Naive thymus-derived CD8-positive, alpha-beta T cell (primary cell): ENCODE data around the gene MAGI1. TPM values are rescaled to one million over a fixed set of nuclear protein-coding genes. Genes with fewer than 3 reads are reported as not detected.
A peak's percentile ranks its signal among the peaks of the same experiment; 100 is the strongest.

Source experiments
- ATAC-seq, 2 donors: fragments of 150-1000 bp; cut with Tn5 transposase in 1 of 2; sonication (Bioruptor Pico), chemical (Tn5 transposase) in 1 of 2; 1 replicate in 1 of 2; 2 replicates in 1 of 2; pipeline ENCODE4 v1.10.0; 2021; ENCODE audit warnings: mild to moderate bottlenecking in 2 of 2, moderate library complexity in 2 of 2
- POLR2A ChIA-PET: fragments of 350-600 bp; sonication (Branson Sonifier 250); formaldehyde crosslinking; loops from one replicate; lab custom pipeline; 2021; ENCODE audit warnings: antibody characterized with exemption; lab: Charles Lee
- DNase-seq, 10 donors: peaks; one replicate each; pipeline versions ENCODE4 v3.0.0 to v3.0.0-alpha.2; 2020 to 2022
- H3K27ac Mint-ChIP-seq, 10 donors: one replicate each; pipeline ENCODE4 v1.8.0; 2020 to 2022; ENCODE audit warnings: mild to moderate bottlenecking in 10 of 10, mixed read lengths in 10 of 10, moderate library complexity in 4 of 10, inconsistent platforms in 1 of 10
- H3K27me3 Mint-ChIP-seq, 5 donors: one replicate each; pipeline ENCODE4 v1.8.0; 2021 to 2022; ENCODE audit warnings: mixed read lengths in 5 of 5
- H3K36me3 Mint-ChIP-seq, 3 donors: one replicate each; pipeline ENCODE4 v1.8.0; 2020 to 2022; ENCODE audit warnings: mixed read lengths in 3 of 3, mild to moderate bottlenecking in 2 of 3, inconsistent platforms in 1 of 3
- H3K4me1 Mint-ChIP-seq, 4 donors: one replicate each; pipeline ENCODE4 v1.8.0; 2021 to 2022; ENCODE audit warnings: mixed read lengths in 4 of 4
- H3K4me3 Mint-ChIP-seq, 10 donors: one replicate each; pipeline ENCODE4 v1.8.0; 2020 to 2022; ENCODE audit warnings: mild to moderate bottlenecking in 10 of 10, mixed read lengths in 10 of 10, moderate library complexity in 6 of 10, inconsistent platforms in 1 of 10
- H3K9me3 Mint-ChIP-seq, 9 donors: one replicate each; pipeline ENCODE4 v1.8.0; 2020 to 2022; ENCODE audit warnings: mixed read lengths in 9 of 9, mild to moderate bottlenecking in 3 of 9, inconsistent platforms in 1 of 9, moderate library complexity in 1 of 9
- polyA plus RNA-seq, 3 donors: library from polyadenylated mRNA; unstranded; fragments of 300-500 nt; fragmentation: Illumina TruSeq; gene quantifications; one replicate each; pipeline ENCODE4 v1.2.3, GENCODE V29; 2021
- total RNA-seq, 8 experiments: library from RNA in 2 of 8; stranded (reverse) in 2 of 8; gene quantifications; one replicate each; pipeline ENCODE4 v1.2.3 and lab custom pipeline; 2021 to 2026

The MAGI1 gene
- total and polyA plus RNA-seq, 5 experiments from 2014 or later = not detected

GRCh38 chr3:65361448-65361847, 677.3 kb downstream of the MAGI1 start:
- peaks cover 0 to 21% (median 4%) of the 10 kb centered on the region in 9 donors for H3K9me3 Mint-ChIP-seq
- DNase-seq (no peak), ATAC-seq (no peak)
- peaks cover 0 to 3% (median 2%) of the 10 kb centered on the region in 3 donors for H3K36me3 Mint-ChIP-seq
- H3K27ac Mint-ChIP-seq = no peak overlapping the region
- no peak overlapping the region for H3K4me3 Mint-ChIP-seq
- H3K4me1 Mint-ChIP-seq = peaks cover 0 to 4% (median under 1%) of the 10 kb centered on the region in 4 donors
- peaks cover 9 to 25% (median 11%) of the 10 kb centered on the region in 5 donors for H3K27me3 Mint-ChIP-seq
- POLR2A ChIA-PET = no interaction called here

GRCh38 chr3:65356331-65357248, 682.1 kb downstream of the MAGI1 start:
- peaks cover 0 to 14% (median 8%) of the 10 kb centered on the region in 9 donors for H3K9me3 Mint-ChIP-seq
- peaks cover 19 to 50% (median 22%) of the 10 kb centered on the region in 5 donors for H3K27me3 Mint-ChIP-seq
- no peak overlapping the region for H3K4me3 Mint-ChIP-seq
- POLR2A ChIA-PET = no interaction called here
- peaks cover 2 to 5% (median 3%) of the 10 kb centered on the region in 3 donors for H3K36me3 Mint-ChIP-seq
- ATAC-seq (no peak), DNase-seq (no peak)
- H3K4me1 Mint-ChIP-seq = peaks cover 0 to 4% (median under 1%) of the 10 kb centered on the region in 4 donors
- H3K27ac Mint-ChIP-seq = peak overlapping the region in 1 of 10 donors; percentile 71

GRCh38 chr3:65354880-65355279, 683.8 kb downstream of the MAGI1 start:
- Mint-ChIP-seq H3K27me3 (peaks cover 19 to 65% (median 22%) of the 10 kb centered on the region in 5 donors), H3K4me1 (peaks cover 0 to 4% (median under 1%) of the 10 kb centered on the region in 4 donors), H3K9me3 (peaks cover 0 to 14% (median 8%) of the 10 kb centered on the region in 9 donors), H3K27ac (peak overlapping the region in 1 of 10 donors; percentile 78), H3K36me3 (peaks cover 2 to 5% (median 3%) of the 10 kb centered on the region in 3 donors), H3K4me3 (no peak overlapping the region)
- no peak for ATAC-seq
- no peak for DNase-seq
- POLR2A ChIA-PET = no interaction called here

DNA sequence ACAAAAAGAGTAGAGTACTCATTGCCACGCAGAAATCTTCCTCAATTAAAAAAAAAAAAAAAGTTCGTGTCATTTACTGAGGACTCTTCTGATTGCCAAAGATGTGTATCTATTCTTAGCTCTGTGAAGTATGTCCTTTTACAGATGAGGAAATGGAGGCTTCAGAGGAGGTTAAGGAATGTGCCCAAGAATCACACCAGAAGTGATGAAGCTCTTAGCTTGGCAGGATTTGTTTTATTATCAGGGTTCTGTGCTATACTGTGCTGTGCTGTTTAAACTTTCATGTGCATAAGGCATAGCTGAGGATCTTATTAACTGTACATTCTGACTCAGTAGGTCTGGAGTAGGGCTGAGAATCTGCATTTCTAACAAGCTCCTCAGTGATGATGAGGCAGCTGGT, 685.8 kb downstream of the MAGI1 start:
- Mint-ChIP-seq H3K4me1 (peaks cover 0 to 4% (median under 1%) of the 10 kb centered on the region in 4 donors), H3K36me3 (peaks cover 2 to 5% (median 3%) of the 10 kb centered on the region in 3 donors), H3K9me3 (peaks cover 0 to 10% (median 0%) of the 10 kb centered on the region in 9 donors), H3K4me3 (no peak overlapping the region), H3K27ac (no peak overlapping the region), H3K27me3 (peaks cover 19 to 56% (median 22%) of the 10 kb centered on the region in 5 donors)
- POLR2A ChIA-PET = no interaction called here
- no peak for DNase-seq
- ATAC-seq = no peak

DNA sequence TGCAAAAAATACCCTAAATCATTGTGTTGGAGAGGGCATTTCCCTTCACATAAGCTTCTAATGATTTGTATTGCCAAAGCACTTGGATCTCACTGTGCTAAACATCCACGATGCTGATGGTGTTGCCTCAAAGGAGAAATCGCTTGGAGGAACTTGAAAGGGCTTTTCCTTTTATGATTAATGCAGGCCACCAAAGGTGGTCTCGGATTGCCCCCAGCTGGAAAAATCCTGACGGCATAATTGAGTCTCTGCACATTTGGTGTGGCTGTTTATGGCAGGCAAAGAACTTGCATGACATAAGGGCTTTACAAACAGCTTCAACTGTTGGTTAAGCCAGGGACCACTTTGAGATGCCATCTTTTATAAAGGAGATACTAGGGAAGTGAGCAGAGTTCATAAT, 687.0 kb downstream of the MAGI1 start:
- DNase-seq (no peak), ATAC-seq (no peak)
- Mint-ChIP-seq H3K4me1 (peaks cover 0 to under 1% (median 0%) of the 10 kb centered on the region in 4 donors), H3K27me3 (peaks cover 11 to 44% (median 15%) of the 10 kb centered on the region in 5 donors), H3K36me3 (peaks cover 0 to 5% (median under 1%) of the 10 kb centered on the region in 3 donors), H3K27ac (no peak overlapping the region), H3K4me3 (no peak overlapping the region), H3K9me3 (peaks cover 0 to 8% (median 3%) of the 10 kb centered on the region in 9 donors)
- POLR2A ChIA-PET = no interaction called here

DNA sequence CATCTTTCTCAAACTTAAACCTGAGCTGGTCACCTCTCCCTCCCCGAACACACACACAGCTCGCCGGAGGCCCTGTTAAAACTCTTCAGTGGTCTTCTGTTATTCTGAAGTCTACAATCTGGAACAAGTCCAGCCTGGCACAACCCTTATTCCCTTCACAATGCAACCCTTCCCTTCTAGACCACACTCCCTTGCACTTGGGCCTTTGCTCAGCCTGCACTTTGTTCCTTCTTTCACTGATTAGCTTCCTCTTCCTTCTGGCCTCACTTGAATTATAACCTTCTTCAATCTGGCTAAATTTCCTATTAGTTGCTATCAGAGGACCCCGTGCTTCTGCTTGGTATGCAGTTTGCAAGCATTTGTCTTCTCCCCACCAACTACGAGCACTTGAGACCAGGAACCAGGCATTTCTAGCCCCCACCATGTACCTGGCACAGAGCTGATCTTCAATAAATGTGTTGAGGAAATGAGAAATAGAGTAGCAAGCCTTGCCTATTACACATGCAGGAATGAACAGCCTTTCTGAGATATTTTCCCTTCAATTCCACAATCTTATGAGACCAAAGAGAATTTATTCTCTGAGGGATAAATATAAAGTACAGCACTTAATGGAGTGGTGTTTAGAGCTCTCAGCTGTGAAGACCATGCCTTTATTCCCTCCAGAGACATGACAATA, 687.8 kb downstream of the MAGI1 start:
- Mint-ChIP-seq H3K27me3 (peaks cover 7 to 36% (median 14%) of the 10 kb centered on the region in 5 donors), H3K36me3 (peaks cover 0 to 5% (median 0%) of the 10 kb centered on the region in 3 donors), H3K4me1 (no peaks in the 10 kb centered on the region), H3K9me3 (peaks cover 0 to 8% (median 0%) of the 10 kb centered on the region in 9 donors), H3K27ac (no peak overlapping the region), H3K4me3 (no peak overlapping the region)
- DNase-seq (no peak), ATAC-seq (no peak)
- POLR2A ChIA-PET = interaction anchor here (0.7 kb wide), 1 partner anchor 12 kb away, joined by 3 read pairs; no protein-coding TSS in a partner anchor

GRCh38 chr3:65348398-65348995, 690.2 kb downstream of the MAGI1 start:
- DNase-seq (no peak), ATAC-seq (no peak)
- Mint-ChIP-seq H3K36me3 (no peaks in the 10 kb centered on the region), H3K9me3 (peaks cover 0 to 8% (median 1%) of the 10 kb centered on the region in 9 donors), H3K27me3 (peaks cover 0 to 21% (median 5%) of the 10 kb centered on the region in 5 donors), H3K27ac (no peak overlapping the region), H3K4me3 (no peak overlapping the region), H3K4me1 (no peaks in the 10 kb centered on the region)
- POLR2A ChIA-PET = no interaction called here

- no peak for ATAC-seq
- POLR2A ChIA-PET = no interaction called here
- H3K4me1 Mint-ChIP-seq = no peaks in the 10 kb centered on the region
Observed at GRCh38 chr3:65347166-65347565, 691.6 kb downstream of the MAGI1 start.

GRCh38 chr3:65344846-65345245, 693.9 kb downstream of the MAGI1 start:
- H3K9me3 Mint-ChIP-seq = peaks cover 0 to 30% (median 3%) of the 10 kb centered on the region in 9 donors
- no peak for ATAC-seq
- no peak overlapping the region for H3K4me3 Mint-ChIP-seq
- DNase-seq = no peak
- H3K4me1 Mint-ChIP-seq = peaks cover 0 to 2% (median 0%) of the 10 kb centered on the region in 4 donors
- H3K27ac Mint-ChIP-seq = no peak overlapping the region
- no peaks in the 10 kb centered on the region for H3K36me3 Mint-ChIP-seq
- H3K27me3 Mint-ChIP-seq = peaks cover 4 to 21% (median 5%) of the 10 kb centered on the region in 5 donors
- POLR2A ChIA-PET = no interaction called here

More at GRCh38 chr3:65347166-65347565, 691.6 kb downstream of the MAGI1 start:
- H3K27ac Mint-ChIP-seq = no peak overlapping the region
- H3K36me3 Mint-ChIP-seq = no peaks in the 10 kb centered on the region
- H3K27me3 Mint-ChIP-seq = peaks cover 0 to 15% (median 2%) of the 10 kb centered on the region in 5 donors
- H3K4me3 Mint-ChIP-seq = no peak overlapping the region
- H3K9me3 Mint-ChIP-seq = peaks cover 0 to 8% (median 1%) of the 10 kb centered on the region in 9 donors
- DNase-seq = no peak

GRCh38 chr3:65344444-65344843, 694.3 kb downstream of the MAGI1 start:
- no peaks in the 10 kb centered on the region for H3K36me3 Mint-ChIP-seq
- no peak overlapping the region for H3K4me3 Mint-ChIP-seq
- DNase-seq (no peak), ATAC-seq (no peak)
- peaks cover 4 to 24% (median 5%) of the 10 kb centered on the region in 5 donors for H3K27me3 Mint-ChIP-seq
- POLR2A ChIA-PET = no interaction called here
- H3K4me1 Mint-ChIP-seq = peaks cover 0 to 3% (median 0%) of the 10 kb centered on the region in 4 donors
- peaks cover 0 to 30% (median 3%) of the 10 kb centered on the region in 9 donors for H3K9me3 Mint-ChIP-seq
- H3K27ac Mint-ChIP-seq = no peak overlapping the region

DNA sequence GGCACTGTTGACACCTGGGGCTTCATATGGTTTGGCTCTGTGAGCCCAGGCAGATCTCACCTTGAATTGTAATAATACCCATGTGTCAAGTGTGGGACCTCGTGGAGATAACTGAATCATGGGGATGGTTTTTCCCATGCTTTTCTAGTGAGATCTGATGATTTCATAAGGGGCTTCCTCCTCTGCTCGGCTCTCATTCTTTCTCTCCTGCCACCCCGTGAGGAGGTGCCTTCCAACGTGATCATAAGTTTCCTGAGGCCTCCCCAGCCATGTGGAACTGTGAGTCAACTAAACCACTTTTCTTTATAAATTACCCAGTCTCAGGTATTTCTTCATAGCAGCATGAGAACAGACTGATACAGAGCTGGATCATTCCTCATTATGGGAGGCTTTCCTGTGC, 695.0 kb downstream of the MAGI1 start:
- POLR2A ChIA-PET = no interaction called here
- Mint-ChIP-seq H3K27me3 (peaks cover 4 to 18% (median 5%) of the 10 kb centered on the region in 5 donors), H3K4me3 (no peak overlapping the region), H3K4me1 (peaks cover 0 to 3% (median 0%) of the 10 kb centered on the region in 4 donors), H3K27ac (no peak overlapping the region), H3K9me3 (peaks cover 0 to 30% (median 3%) of the 10 kb centered on the region in 9 donors), H3K36me3 (no peaks in the 10 kb centered on the region)
- ATAC-seq (no peak), DNase-seq (no peak)

DNA sequence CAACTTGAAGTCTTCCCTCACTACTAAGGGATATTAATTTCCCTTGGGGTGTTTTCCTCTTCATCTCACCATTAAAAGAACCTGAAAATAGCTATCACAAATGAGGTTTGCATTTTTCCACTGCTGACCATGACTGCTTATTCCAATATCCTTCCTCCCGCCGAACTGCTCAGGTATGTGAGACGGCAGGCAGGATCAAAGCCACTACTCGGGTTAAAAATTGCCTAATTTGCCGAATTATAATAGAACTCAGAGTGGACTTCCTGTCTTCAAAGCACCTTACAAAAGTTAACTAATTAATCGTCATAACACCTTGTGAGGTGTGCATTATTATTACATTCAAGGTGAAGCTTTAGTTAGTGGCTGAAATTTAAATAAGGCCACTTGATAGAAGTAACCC, 695.7 kb downstream of the MAGI1 start:
- Mint-ChIP-seq H3K4me1 (peaks cover 0 to 3% (median 0%) of the 10 kb centered on the region in 4 donors), H3K36me3 (no peaks in the 10 kb centered on the region), H3K4me3 (no peak overlapping the region), H3K9me3 (peaks cover 0 to 30% (median 3%) of the 10 kb centered on the region in 9 donors), H3K27me3 (peaks cover 3 to 17% (median 5%) of the 10 kb centered on the region in 5 donors), H3K27ac (no peak overlapping the region)
- no peak for DNase-seq
- POLR2A ChIA-PET = no interaction called here
- ATAC-seq = no peak
